Measurements from ENCODE around the gene TYR. TPM values are rescaled to one million over a fixed set of nuclear protein-coding genes. Genes with fewer than 3 reads are reported as not detected.

The TYR gene
- total RNA-seq, 1 experiment from 2014 or later: not detected

DNA sequence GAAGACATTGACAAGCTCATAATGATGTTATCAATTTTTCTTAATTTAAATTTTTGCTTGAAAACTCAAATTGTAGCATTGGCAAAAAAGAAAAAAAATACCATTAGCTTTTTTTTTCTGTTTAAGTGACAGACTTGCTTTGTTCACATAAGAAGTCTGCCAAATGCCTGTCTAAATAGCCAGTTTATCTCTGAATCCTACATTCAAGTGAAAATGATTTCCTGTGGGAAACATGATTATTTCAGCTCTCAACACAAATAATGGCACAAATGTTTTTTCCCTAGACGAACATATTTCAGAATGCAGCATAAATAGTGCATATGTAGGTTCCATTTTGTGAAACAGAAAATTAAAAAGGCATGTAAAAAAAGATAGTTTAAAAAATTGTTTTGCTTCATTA, 23.5 kb downstream of the TYR start:
- Histone ChIP-seq H3K27ac (no peak overlapping the region), H2AFZ (no peak overlapping the region), H3K4me1 (replicated peaks; ENCODE audit: insufficient read depth) (no peaks in the 10 kb centered on the region), H3K9me2 (ENCODE audit: insufficient read depth) (no peaks in the 10 kb centered on the region), H3K4me3 (no peak overlapping the region), H3K79me2 (ENCODE audit: low read depth) (no peaks in the 10 kb centered on the region), H3F3A (ENCODE audit: insufficient read depth, low read depth) (no peaks in the 10 kb centered on the region), H3K36me3 (ENCODE audit: low read depth) (no peaks in the 10 kb centered on the region), H4K20me1 (ENCODE audit: insufficient read depth) (no peaks in the 10 kb centered on the region), H3K27me3 (ENCODE audit: insufficient read depth, low read depth) (no peaks in the 10 kb centered on the region), H3K9me3 (ENCODE audit: insufficient read depth, low read depth) (no peaks in the 10 kb centered on the region), H3K4me2 (no peak overlapping the region)
- CTCF ChIA-PET: no interaction called here
- POLR2A ChIA-PET (ENCODE audit: unreplicated experiment): no interaction called here
- TF ChIP-seq EZH2 (IDR thresholded peaks at IDR 0.05; ENCODE audit: low read depth): no peak
- TF ChIP-seq, protein P1, sequence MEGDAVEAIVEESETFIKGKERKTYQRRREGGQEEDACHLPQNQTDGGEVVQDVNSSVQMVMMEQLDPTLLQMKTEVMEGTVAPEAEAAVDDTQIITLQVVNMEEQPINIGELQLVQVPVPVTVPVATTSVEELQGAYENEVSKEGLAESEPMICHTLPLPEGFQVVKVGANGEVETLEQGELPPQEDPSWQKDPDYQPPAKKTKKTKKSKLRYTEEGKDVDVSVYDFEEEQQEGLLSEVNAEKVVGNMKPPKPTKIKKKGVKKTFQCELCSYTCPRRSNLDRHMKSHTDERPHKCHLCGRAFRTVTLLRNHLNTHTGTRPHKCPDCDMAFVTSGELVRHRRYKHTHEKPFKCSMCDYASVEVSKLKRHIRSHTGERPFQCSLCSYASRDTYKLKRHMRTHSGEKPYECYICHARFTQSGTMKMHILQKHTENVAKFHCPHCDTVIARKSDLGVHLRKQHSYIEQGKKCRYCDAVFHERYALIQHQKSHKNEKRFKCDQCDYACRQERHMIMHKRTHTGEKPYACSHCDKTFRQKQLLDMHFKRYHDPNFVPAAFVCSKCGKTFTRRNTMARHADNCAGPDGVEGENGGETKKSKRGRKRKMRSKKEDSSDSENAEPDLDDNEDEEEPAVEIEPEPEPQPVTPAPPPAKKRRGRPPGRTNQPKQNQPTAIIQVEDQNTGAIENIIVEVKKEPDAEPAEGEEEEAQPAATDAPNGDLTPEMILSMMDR (conservative IDR thresholded peaks at IDR 0.05): no peak
- intact Hi-C loops (cut with micrococcal nuclease; ENCODE audit: unreplicated experiment): no loop called here
- no peak for DNase-seq
- BruUV-seq (replicated peaks): no TSS peak

DNA sequence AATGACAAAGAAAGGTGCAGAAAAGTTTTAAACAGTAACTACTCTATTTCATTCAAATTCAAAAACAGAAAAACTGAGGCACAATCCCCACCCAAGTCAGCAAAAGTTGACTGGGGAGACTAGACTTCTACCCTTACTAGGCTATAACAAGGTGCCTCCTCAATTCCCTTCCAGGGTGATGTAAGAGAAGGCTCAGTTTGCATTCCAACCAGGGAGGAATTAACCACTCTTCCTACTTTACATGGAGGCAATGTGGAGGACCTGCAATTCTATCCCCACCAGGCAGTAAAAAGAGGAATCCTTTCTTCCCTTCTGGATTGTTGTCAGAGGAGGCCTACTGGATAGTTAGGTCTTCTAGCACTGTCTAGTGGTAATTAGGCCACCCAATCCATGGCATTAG, 26.1 kb downstream of the TYR start:
- Histone ChIP-seq H3K36me3 (ENCODE audit: low read depth) (no peaks in the 10 kb centered on the region), H3K79me2 (ENCODE audit: low read depth) (no peaks in the 10 kb centered on the region), H3K27me3 (ENCODE audit: insufficient read depth, low read depth) (no peaks in the 10 kb centered on the region), H2AFZ (no peak overlapping the region), H3K9me2 (ENCODE audit: insufficient read depth) (no peaks in the 10 kb centered on the region), H3K4me2 (no peak overlapping the region), H3K27ac (no peak overlapping the region), H3F3A (ENCODE audit: insufficient read depth, low read depth) (no peaks in the 10 kb centered on the region), H3K4me3 (no peak overlapping the region), H4K20me1 (ENCODE audit: insufficient read depth) (no peaks in the 10 kb centered on the region), H3K9me3 (ENCODE audit: insufficient read depth, low read depth) (no peaks in the 10 kb centered on the region), H3K4me1 (replicated peaks; ENCODE audit: insufficient read depth) (no peaks in the 10 kb centered on the region)
- intact Hi-C loops (cut with micrococcal nuclease; ENCODE audit: unreplicated experiment): no loop called here
- TF ChIP-seq, protein P1 (conservative IDR thresholded peaks at IDR 0.05): no peak
- TF ChIP-seq EZH2 (IDR thresholded peaks at IDR 0.05; ENCODE audit: low read depth): no peak
- no peak for DNase-seq
- ChIA-PET POLR2A (ENCODE audit: unreplicated experiment) (no interaction called here), CTCF (no interaction called here)
- no TSS peak for BruUV-seq (replicated peaks)

DNA sequence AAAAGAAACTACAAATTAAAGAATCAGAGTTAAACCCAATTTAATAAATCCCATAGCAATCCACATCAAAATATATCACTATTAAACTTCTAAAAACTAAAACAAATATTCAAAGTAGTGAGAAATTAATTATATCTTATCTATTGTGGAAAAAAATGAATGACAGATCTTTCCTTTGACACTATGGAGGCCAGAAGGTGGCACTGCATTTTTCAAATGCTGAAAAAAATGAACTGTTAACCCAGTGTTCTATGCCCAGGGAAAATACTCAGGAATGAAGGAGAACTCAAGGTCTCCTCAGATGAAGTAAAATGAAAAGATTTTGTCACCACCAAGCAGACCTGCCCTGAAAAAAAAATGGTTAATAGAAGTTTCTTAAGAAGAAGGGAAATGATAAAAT, 27.7 kb downstream of the TYR start:
- Histone ChIP-seq H3K79me2 (ENCODE audit: low read depth) (no peaks in the 10 kb centered on the region), H3K27ac (no peak overlapping the region), H4K20me1 (ENCODE audit: insufficient read depth) (no peaks in the 10 kb centered on the region), H3K9me3 (ENCODE audit: insufficient read depth, low read depth) (no peaks in the 10 kb centered on the region), H3K36me3 (ENCODE audit: low read depth) (no peaks in the 10 kb centered on the region), H3K9me2 (ENCODE audit: insufficient read depth) (no peaks in the 10 kb centered on the region), H3F3A (ENCODE audit: insufficient read depth, low read depth) (no peaks in the 10 kb centered on the region), H2AFZ (no peak overlapping the region), H3K27me3 (ENCODE audit: insufficient read depth, low read depth) (no peaks in the 10 kb centered on the region), H3K4me2 (no peak overlapping the region), H3K4me3 (no peak overlapping the region), H3K4me1 (replicated peaks; ENCODE audit: insufficient read depth) (no peaks in the 10 kb centered on the region)
- intact Hi-C loops (cut with micrococcal nuclease; ENCODE audit: unreplicated experiment): no loop called here
- no TSS peak for BruUV-seq (replicated peaks)
- ChIA-PET POLR2A (ENCODE audit: unreplicated experiment) (no interaction called here), CTCF (no interaction called here)
- DNase-seq: no peak
- TF ChIP-seq EZH2 (IDR thresholded peaks at IDR 0.05; ENCODE audit: low read depth): no peak
- TF ChIP-seq, protein P1 (conservative IDR thresholded peaks at IDR 0.05): no peak; the same call in 1 of the 2 replicates

Data from PC-9 (cell line).